ENCODE measurements around the gene PDE1C. TPM values are rescaled to one million over a fixed set of nuclear protein-coding genes. Genes with fewer than 3 reads are reported as not detected.

Gene PDE1C
- total RNA-seq, 1 donor from 2014 or later: 2.3 TPM

GRCh38 chr7:31971049-31971667, 99.0 kb downstream of the PDE1C start:
- no peak for TF ChIP-seq CTCF (IDR thresholded peaks at IDR 0.05; ENCODE audit: insufficient read depth, low read length, poor library complexity, severe bottlenecking)
- Histone ChIP-seq H3K27me3 (ENCODE audit: control insufficient read depth, insufficient read depth, low read length) (no peaks in the 10 kb centered on the region), H3K4me3 (ENCODE audit: low read depth, low read length) (no peak overlapping the region), H3K36me3 (ENCODE audit: control insufficient read depth, insufficient read depth, low read length) (no peaks in the 10 kb centered on the region)
- DNase-seq (ENCODE audit: low read depth): no peak

GRCh38 chr7:31970501-31970900, 99.7 kb downstream of the PDE1C start:
- no peak for DNase-seq (ENCODE audit: low read depth)
- H3K36me3 ChIP-seq (ENCODE audit: control insufficient read depth, insufficient read depth, low read length): no peaks in the 10 kb centered on the region
- no peak overlapping the region for H3K4me3 ChIP-seq (ENCODE audit: low read depth, low read length)
- no peak for TF ChIP-seq CTCF (IDR thresholded peaks at IDR 0.05; ENCODE audit: insufficient read depth, low read length, poor library complexity, severe bottlenecking)
- no peaks in the 10 kb centered on the region for H3K27me3 ChIP-seq (ENCODE audit: control insufficient read depth, insufficient read depth, low read length)

GRCh38 chr7:31963569-31964175, 106.5 kb downstream of the PDE1C start:
- no peak overlapping the region for H3K4me3 ChIP-seq (ENCODE audit: low read depth, low read length)

GRCh38 chr7:31962246-31962645, 108.0 kb downstream of the PDE1C start:
- TF ChIP-seq CTCF (IDR thresholded peaks at IDR 0.05; ENCODE audit: insufficient read depth, low read length, poor library complexity, severe bottlenecking): no peak
- DNase-seq (ENCODE audit: low read depth): no peak
- Histone ChIP-seq H3K27me3 (ENCODE audit: control insufficient read depth, insufficient read depth, low read length) (no peaks in the 10 kb centered on the region), H3K4me3 (ENCODE audit: low read depth, low read length) (no peak overlapping the region), H3K36me3 (ENCODE audit: control insufficient read depth, insufficient read depth, low read length) (no peaks in the 10 kb centered on the region)

More at GRCh38 chr7:31963569-31964175, 106.5 kb downstream of the PDE1C start:
- H3K27me3 ChIP-seq (ENCODE audit: control insufficient read depth, insufficient read depth, low read length): no peaks in the 10 kb centered on the region
- no peak for TF ChIP-seq CTCF (IDR thresholded peaks at IDR 0.05; ENCODE audit: insufficient read depth, low read length, poor library complexity, severe bottlenecking)
- no peak for DNase-seq (ENCODE audit: low read depth)
- H3K36me3 ChIP-seq (ENCODE audit: control insufficient read depth, insufficient read depth, low read length): no peaks in the 10 kb centered on the region

- Histone ChIP-seq H3K27me3 (ENCODE audit: control insufficient read depth, insufficient read depth, low read length) (no peaks in the 10 kb centered on the region), H3K4me3 (ENCODE audit: low read depth, low read length) (no peak overlapping the region), H3K36me3 (ENCODE audit: control insufficient read depth, insufficient read depth, low read length) (no peaks in the 10 kb centered on the region)
- no peak for DNase-seq (ENCODE audit: low read depth)
- TF ChIP-seq CTCF (IDR thresholded peaks at IDR 0.05; ENCODE audit: insufficient read depth, low read length, poor library complexity, severe bottlenecking): no peak
These were observed 112.0 kb downstream of the PDE1C start for GRCh38 chr7:31958226-31958625.

GRCh38 chr7:31957756-31958155, 112.5 kb downstream of the PDE1C start:
- TF ChIP-seq CTCF (IDR thresholded peaks at IDR 0.05; ENCODE audit: insufficient read depth, low read length, poor library complexity, severe bottlenecking): no peak
- no peaks in the 10 kb centered on the region for H3K27me3 ChIP-seq (ENCODE audit: control insufficient read depth, insufficient read depth, low read length)
- H3K36me3 ChIP-seq (ENCODE audit: control insufficient read depth, insufficient read depth, low read length): no peaks in the 10 kb centered on the region
- DNase-seq (ENCODE audit: low read depth): no peak
- no peak overlapping the region for H3K4me3 ChIP-seq (ENCODE audit: low read depth, low read length)

Data from kidney epithelial cell (primary cell).